Occipital lobe (tissue), 3 donors: Measurements from ENCODE around the gene KCNG4. TPM values are rescaled to one million over a fixed set of nuclear protein-coding genes. Genes with fewer than 3 reads are reported as not detected.

ENCODE experiments used
- DNase-seq: peaks from one replicate; lab custom pipeline; 2025; lab: John Stamatoyannopoulos, UW
- small RNA-seq: library from RNA; depleted of rRNA; stranded (forward); fragments of <200 nt; gene quantifications from one replicate; pipeline ENCODE3, GENCODE V24; 2014
- total RNA-seq: library from RNA; depleted of rRNA; stranded (reverse); fragments of >200 nt; gene quantifications from one replicate; pipeline ENCODE4 v1.2.3, GENCODE V29; 2014

KCNG4 gene
- total RNA-seq, 1 donor from 2014 or later = not detected

DNA sequence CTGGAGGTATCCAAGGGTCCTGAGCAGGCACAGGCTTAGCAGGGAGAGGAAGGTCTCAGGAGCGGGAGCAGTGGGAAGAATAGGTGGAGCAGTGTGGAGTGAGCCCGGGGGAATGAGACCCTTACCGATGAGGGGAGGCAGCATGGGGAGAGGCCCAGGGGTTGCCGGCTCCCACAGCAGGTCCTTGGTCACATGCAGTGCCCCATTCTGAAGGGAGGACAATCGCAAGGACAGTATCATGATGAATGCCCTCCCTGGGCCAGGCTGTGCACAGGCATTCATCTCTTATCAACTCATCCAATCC lies 56.3 kb downstream of the KCNG4 start:
- no peak for DNase-seq

DNA sequence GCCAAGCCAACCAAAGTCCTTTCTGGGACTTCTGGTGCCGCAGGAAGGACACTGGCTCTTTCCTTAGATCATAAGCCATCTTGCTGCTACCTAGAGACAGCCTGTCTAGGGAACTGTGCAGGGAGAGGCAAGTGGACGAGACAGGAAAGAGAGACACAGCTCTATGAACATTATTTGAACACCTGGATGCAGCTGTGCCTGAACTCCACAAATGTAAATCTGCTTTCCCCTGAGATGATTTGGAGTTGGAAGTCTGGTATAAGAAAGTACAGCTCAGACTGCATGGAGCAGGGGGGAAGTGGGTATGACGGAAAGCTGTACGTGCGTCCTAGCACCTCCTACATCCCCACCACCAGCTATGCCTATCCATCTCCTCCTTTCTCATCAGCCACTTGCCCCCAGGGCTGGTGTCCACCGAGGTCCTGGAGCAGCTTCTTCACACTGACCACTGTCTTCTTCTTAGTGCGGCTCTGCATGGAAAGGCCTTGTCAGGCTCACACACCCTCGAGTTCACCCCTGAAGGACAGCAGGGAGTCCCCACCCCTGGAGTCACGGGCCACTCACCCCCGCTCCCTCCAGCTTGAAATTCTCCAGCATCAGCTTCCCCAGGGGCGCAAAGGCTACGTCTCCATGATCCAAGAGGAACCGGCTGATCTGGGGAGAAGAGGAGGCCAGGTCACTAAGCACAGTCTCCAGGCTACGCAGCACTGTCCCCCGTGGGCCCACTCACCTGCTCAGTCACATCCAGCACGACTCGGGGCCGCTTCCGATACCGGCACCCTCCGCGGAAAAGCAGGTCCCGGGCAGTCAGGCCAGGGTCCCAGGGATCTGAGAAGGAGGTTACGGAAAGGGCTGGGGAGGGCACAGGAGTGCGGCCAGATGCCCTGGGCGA lies 56.9 kb downstream of the KCNG4 start:
- DNase-seq = no peak

DNA sequence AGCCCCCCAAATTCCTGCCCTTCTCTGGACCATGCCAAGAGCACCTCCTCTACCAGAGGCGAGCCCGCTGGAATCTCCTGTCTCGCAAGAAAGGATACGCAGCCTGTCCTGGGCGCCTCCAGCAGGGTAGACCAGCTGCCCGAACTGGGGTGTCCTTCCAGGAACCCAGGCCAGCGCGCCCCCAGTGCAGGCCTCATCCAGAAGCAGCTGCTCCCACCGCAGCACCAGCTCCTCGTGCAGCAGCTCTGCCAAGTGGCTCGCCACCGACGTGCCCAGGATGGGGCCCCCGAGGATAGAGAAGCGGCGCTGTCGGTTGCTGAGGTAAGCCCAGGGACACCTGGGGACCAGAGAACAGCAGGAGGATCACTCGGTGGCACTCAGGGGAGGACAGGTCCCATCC lies 57.7 kb downstream of the KCNG4 start:
- DNase-seq = no peak

DNA sequence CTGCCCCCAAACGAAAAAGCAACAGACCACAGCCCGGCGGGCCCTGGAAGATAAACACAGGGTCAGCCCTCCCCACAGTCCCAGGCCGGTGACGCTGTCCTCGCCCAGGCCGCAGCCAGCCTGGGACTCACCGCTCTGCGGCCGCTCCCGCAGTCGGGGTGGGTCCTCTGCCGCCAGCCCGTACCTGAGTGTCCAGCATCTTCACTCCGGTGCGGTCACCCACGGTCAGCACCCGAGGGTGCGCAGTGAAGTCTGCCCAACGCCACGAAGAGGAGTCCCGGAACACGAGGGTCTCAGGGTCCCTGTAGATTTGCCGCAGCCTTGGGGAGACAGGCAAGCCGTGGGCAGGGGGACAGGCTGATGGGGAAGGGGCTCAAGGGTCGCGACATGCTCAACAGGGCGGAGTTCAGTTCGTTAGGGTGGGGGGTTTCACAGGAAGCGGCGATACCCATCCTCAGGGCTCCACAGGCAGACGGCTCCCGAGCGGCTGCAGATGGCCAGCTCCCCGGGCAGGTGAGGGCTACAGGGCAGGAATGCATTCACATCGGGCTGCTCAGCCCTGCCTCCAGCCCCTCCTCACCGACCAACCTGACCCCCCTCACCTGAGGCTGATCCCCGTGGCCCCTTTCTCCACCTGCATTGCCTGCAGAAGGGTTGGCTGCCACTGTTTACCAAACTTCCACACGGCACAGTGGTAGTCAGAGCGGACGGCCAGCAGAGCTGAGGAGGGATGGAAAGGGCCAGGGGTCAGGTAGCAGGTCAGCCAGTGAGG lies 58.5 kb downstream of the KCNG4 start:
- DNase-seq = no peak

DNA sequence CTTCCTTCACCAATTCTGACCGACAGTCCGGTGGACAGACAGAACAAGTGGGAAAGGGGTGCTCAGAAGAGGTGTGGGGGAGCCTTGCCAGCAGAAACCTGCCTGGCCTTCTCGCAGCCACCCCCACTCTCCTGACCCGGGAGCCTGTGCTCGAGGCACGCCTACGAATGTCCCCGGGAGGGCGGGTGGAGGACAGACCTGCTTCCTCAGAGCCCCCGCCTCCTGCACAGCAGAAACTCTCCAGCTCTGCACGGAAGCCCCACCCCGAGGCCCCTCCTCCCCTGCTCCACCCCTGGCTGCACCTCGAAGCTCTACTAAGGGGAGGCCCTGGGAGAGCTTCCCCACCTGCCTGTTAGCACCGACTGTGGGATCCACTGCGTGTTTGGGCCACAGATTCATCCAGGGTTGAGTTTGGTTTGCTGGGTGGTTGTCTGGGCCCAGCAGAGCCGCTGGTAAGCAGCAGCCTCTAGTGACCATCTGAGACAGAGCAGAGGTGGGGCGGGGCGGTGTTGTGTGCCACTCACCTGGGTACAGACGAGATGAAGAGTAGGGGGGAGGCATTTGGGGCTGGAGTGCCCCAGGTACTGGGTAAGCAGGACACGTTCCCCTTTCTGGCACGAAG lies 59.2 kb downstream of the KCNG4 start:
- DNase-seq = no peak

GRCh38 chr16:84179612-84180320 lies 60.0 kb downstream of the KCNG4 start:
- no peak for DNase-seq

DNA sequence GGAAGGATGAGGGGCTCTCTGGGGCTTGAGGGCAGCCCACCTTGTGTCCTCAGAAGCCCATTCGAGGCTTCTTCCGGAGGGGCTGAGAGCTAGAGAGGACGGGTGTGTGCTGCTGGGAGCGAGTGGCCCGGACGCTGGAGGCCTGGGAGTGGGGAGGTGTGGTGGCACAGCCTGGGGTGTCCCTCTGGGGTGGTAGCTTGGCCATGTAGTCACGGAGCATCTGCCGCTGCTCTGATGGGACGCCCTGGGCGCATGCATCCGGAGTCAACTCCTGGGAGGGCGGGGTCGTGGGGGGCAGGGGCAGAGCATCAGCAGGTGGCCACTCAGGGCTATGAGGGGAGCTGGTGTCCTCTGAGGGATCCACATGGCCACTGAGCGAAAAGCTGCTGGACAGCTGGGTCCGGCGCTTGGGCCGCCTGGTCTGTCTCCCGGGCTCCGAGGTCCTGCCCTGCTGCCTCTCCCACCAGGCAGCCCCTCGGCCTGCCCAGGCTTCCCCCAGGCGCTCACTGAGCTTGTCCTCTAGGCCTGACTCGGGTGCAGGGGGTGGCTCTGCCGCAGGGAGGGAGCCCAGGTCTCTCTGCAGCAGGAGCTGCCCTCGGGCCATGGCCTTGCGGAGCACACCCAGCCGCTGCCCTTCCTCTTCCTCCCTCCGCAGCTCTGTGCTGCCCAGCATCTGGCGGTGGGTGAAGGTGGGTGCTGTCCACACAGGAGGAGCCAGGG lies 60.8 kb downstream of the KCNG4 start:
- DNase-seq = no peak

DNA sequence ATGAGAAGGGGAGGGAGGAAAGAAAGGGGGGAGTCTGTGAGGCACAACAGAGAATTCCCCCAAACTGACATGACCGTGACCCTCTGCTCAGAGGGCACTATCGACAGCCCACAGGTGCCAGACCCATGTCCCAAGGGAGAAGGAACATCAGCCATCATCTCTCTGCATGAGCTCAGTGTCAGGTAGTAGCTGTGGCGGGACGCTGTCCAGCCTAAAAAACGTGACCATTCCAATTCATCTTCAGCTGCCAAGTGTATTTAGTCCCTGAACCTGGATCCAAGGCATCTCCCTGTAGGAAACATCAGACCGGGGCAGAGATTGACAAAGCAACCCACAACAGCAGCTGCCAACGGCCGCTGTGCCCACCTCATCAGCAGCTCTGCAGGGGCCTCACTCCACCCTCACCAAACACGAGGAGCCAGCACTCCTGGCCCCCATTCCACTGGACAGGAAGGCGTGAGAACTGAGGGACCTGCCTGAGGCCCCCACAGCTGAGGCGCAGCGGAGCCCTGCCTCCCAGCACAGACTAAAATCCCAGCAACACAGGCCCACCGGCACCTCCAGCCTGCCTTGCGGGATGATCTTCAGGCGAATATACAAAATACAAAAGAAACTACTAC lies 61.6 kb downstream of the KCNG4 start:
- no peak for DNase-seq

- peak; percentile 20 for DNase-seq
Observed at GRCh38 chr16:84177741-84178073, 62.1 kb downstream of the KCNG4 start.

DNA sequence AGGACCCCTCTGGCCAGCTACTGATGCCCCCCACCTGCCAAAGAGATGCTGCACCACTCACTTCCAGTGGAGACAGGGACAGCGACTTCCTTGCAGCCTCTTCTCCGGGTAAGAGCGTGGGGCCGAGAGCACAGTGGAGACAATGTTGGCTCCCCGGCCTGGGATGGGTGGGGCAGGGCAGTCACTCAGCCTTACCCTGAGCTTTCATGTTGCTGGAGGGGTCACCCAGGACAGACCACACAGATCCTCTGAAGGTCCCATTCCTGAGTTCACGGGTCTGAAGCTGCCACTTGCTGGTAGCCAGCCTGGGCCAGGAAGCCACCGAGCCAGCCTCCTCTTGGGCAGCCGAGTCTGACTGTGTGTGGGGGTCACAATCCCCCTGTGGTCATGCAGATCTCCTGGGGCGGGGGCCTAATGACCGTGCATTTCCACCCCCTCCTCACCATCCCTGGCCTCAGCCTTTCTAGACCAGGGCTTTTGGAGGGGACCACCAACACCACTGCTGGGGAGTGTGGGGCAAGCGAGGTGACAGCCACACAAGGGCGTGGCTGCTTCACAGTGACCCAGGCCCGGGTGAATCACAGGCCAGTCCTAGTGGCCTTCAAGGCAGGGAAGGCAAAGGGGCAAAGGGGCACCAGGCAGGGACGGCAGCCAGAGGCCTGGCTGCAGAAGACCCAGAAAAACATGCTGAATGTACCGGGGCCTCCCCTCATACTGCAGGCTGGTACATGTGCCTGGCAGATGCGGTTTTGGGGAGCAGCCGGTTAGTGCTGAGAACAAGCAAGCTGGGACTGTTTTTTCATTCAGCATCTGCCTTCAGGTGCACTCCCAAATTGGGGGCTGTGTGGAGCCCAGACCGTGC lies 63.4 kb downstream of the KCNG4 start:
- no peak for DNase-seq

GRCh38 chr16:84175350-84176081 lies 64.3 kb downstream of the KCNG4 start:
- no peak for DNase-seq

DNA sequence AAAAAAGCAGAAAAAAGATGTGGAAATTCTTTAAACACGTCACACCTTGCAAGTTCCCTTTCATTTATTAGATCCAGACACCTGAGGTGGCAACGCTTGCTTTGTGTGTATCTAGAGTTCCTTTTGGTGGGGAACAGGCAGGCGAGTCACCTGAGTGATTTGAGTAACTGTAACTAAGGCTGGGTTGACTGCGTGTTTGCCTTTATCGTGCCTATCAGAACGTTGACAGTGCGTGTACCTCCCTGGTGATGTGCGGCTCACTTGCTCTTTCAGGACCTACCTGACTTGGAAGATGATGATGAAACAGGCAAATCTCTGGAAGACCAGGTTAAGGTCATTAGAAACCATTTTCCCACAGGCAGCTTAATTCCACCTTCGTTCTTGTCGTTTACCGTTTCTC lies 65.4 kb downstream of the KCNG4 start:
- DNase-seq = no peak

DNA sequence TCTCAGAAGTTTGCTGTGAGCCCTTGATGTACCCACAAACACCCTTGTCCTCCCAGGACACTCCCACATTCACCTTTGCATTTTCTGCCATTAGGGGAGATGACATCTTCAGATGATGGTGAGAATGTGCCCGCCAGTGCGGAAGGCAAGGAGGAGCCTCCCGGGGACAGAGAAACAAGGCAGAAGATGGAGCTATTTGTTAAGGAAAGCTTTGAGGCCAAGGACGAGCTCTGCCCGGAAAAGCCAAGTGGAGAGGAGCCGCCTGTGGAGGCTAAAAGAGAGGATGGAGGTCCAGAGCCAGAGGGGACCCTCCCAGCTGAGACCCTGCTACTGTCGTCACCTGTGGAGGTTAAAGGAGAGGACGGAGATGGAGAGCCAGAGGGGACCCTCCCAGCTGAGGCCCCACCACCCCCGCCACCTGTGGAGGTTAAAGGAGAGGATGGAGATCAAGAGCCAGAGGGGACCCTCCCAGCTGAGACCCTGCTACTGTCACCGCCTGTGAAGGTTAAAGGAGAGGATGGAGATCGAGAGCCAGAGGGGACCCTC lies 70.0 kb downstream of the KCNG4 start:
- DNase-seq = no peak

Small RNAs within 50 kb of the gene (small RNA-seq; reads per million reads assigned to genes)
- gene RNA5SP433 = not detected

Other genes with a start within 250 kb of the KCNG4 start
- not detected for gene SLC38A8, start 197.2 kb downstream of the KCNG4 start, total RNA-seq
- 78.1 TPM for gene MBTPS1, start 123.1 kb downstream of the KCNG4 start, total RNA-seq
- gene HSDL1, start 94.8 kb downstream of the KCNG4 start, total RNA-seq = 165 TPM
- gene DNAAF1, start 94.7 kb downstream of the KCNG4 start, total RNA-seq = 0.62 TPM
- gene TAF1C, start 53.0 kb downstream of the KCNG4 start, total RNA-seq = 14.3 TPM
- gene ADAD2, start 48.9 kb downstream of the KCNG4 start, total RNA-seq = not detected
- 0.62 TPM for gene WFDC1, start 54.9 kb upstream of the KCNG4 start, total RNA-seq
- 7.0 TPM for gene ATP2C2, start 128.5 kb upstream of the KCNG4 start, total RNA-seq